HepG2 (cell line): ENCODE data around the gene ZC3H7B. TPM values are rescaled to one million over a fixed set of nuclear protein-coding genes. Genes with fewer than 3 reads are reported as not detected.
A peak's percentile ranks its signal among the peaks of the same experiment; 100 is the strongest.

Experiments used
- AKAP8 ChIP-seq: sonication (generic); formaldehyde crosslinking; IDR thresholded peaks from 2 replicates; pipeline ENCODE4 v1.5.1; 2020; ENCODE audit warnings: mild to moderate bottlenecking, missing genetic modification reagents
- CHD4 ChIP-seq: fragments of 200-600 bp; sonication (generic); IDR thresholded peaks from 2 replicates; pipeline ENCODE4 v1.7.0; 2017; ENCODE audit warnings: mild to moderate bottlenecking, low read length, borderline replicate concordance
- HMGXB3 ChIP-seq: sonication (generic); formaldehyde crosslinking; IDR thresholded peaks from 2 replicates; pipeline ENCODE4 v1.4.0; 2020; ENCODE audit warnings: missing genetic modification reagents, borderline replicate concordance
- POLR2A ChIP-seq, 2 experiments: IDR thresholded peaks; 2 replicates each; pipeline ENCODE4 v1.6.1; 2011; ENCODE audit warnings: low read depth in 2 of 2, low read length in 2 of 2, mild to moderate bottlenecking in 1 of 2, moderate library complexity in 1 of 2; ENCODE audit not compliant: insufficient read depth in 1 of 2
- SALL2 ChIP-seq: sonication (generic); formaldehyde crosslinking; IDR thresholded peaks from 2 replicates; pipeline ENCODE4 v1.8.1; 2023; ENCODE audit warnings: mild to moderate bottlenecking, missing genetic modification reagents, inconsistent platforms
- SIX4 ChIP-seq: sonication (generic); formaldehyde crosslinking; IDR thresholded peaks from 2 replicates; pipeline ENCODE4 v1.4.0; 2020; ENCODE audit warnings: missing genetic modification reagents
- SMC3 ChIP-seq: IDR thresholded peaks from 2 replicates; pipeline ENCODE4 v1.6.1; 2011; ENCODE audit warnings: low read length, improper control_type of control experiment
- TARDBP ChIP-seq: sonication (generic); formaldehyde crosslinking; IDR thresholded peaks from 2 replicates; pipeline ENCODE4 v1.8.0; 2022; ENCODE audit warnings: mild to moderate bottlenecking, missing genetic modification reagents
- TCF7L2 ChIP-seq: IDR thresholded peaks from 2 replicates; pipeline ENCODE4 v1.6.1; 2011; ENCODE audit warnings: mild to moderate bottlenecking, low read depth, low read length, moderate library complexity
- THAP11 ChIP-seq: IDR thresholded peaks from 2 replicates; pipeline ENCODE4 v1.6.1; 2016; ENCODE audit warnings: missing biosample characterization, missing genetic modification reagents
- ZMYM2 ChIP-seq: sonication (generic); formaldehyde crosslinking; IDR thresholded peaks from 2 replicates; pipeline ENCODE4 v1.8.0; 2022; ENCODE audit warnings: mild to moderate bottlenecking, missing genetic modification reagents
- ZNF136 ChIP-seq: sonication (generic); formaldehyde crosslinking; IDR thresholded peaks from 2 replicates; pipeline ENCODE4 v1.8.1; 2022; ENCODE audit warnings: low read depth, mild to moderate bottlenecking, moderate library complexity, missing genetic modification reagents
- ZNF770 ChIP-seq: sonication (generic); formaldehyde crosslinking; IDR thresholded peaks from 2 replicates; pipeline ENCODE4 v1.5.0; 2020; ENCODE audit warnings: mild to moderate bottlenecking, missing genetic modification reagents
- polyA plus RNA-seq, 8 experiments: library from polyadenylated mRNA; depleted of rRNA in 3 of 8; stranded (reverse) in 7 of 8; unstranded in 1 of 8; fragments of >200 nt; fragmentation: Illumina TruSeq in 4 of 8; extraction: Trizol in 4 of 8; gene quantifications; 2 replicates each; pipeline versions ENCODE4 v1.2.1 to v1.2.3, GENCODE V29; 2011 to 2016; ENCODE audit warnings: low read depth in 4 of 8, missing spikeins in 1 of 8, mixed read lengths in 1 of 8; ENCODE audit not compliant: insufficient read depth in 1 of 8
- total RNA-seq, 5 experiments: library from RNA; depleted of rRNA; stranded (reverse); fragments of >200 nt; fragmentation: Illumina TruSeq; extraction: Trizol; gene quantifications; 2 replicates each; pipeline ENCODE4 v1.2.3, GENCODE V29; 2016; ENCODE audit warnings: low read depth in 1 of 5
- TF ChIP-seq, protein P1 (sequence below): sonication (generic); formaldehyde crosslinking; IDR thresholded peaks from 2 replicates; pipeline ENCODE4 v1.5.1; 2020; ENCODE audit warnings: mild to moderate bottlenecking, missing genetic modification reagents, moderate library complexity
- TF ChIP-seq, protein P2 (sequence below): sonication (generic); formaldehyde crosslinking; conservative IDR thresholded peaks from 2 replicates; pipeline ENCODE4 v1.8.1; 2023; ENCODE audit warnings: missing genetic modification reagents
- TF ChIP-seq, protein P3 (sequence below): IDR thresholded peaks from 2 replicates; pipeline ENCODE4 v1.6.1; 2016; ENCODE audit warnings: low read depth, control low read depth

Gene ZC3H7B
- total and polyA plus RNA-seq, 2 of the 13 experiments (the other 11 are each of a cell fraction or from before 2014, with no cell fraction given), result 26.4 to 37.2 TPM

- TF ChIP-seq, protein P1, sequence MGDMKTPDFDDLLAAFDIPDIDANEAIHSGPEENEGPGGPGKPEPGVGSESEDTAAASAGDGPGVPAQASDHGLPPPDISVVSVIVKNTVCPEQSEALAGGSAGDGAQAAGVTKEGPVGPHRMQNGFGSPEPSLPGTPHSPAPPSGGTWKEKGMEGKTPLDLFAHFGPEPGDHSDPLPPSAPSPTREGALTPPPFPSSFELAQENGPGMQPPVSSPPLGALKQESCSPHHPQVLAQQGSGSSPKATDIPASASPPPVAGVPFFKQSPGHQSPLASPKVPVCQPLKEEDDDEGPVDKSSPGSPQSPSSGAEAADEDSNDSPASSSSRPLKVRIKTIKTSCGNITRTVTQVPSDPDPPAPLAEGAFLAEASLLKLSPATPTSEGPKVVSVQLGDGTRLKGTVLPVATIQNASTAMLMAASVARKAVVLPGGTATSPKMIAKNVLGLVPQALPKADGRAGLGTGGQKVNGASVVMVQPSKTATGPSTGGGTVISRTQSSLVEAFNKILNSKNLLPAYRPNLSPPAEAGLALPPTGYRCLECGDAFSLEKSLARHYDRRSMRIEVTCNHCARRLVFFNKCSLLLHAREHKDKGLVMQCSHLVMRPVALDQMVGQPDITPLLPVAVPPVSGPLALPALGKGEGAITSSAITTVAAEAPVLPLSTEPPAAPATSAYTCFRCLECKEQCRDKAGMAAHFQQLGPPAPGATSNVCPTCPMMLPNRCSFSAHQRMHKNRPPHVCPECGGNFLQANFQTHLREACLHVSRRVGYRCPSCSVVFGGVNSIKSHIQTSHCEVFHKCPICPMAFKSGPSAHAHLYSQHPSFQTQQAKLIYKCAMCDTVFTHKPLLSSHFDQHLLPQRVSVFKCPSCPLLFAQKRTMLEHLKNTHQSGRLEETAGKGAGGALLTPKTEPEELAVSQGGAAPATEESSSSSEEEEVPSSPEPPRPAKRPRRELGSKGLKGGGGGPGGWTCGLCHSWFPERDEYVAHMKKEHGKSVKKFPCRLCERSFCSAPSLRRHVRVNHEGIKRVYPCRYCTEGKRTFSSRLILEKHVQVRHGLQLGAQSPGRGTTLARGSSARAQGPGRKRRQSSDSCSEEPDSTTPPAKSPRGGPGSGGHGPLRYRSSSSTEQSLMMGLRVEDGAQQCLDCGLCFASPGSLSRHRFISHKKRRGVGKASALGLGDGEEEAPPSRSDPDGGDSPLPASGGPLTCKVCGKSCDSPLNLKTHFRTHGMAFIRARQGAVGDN, result peak; percentile 83
- TF ChIP-seq SMC3 (no peak), TARDBP (CRISPR knock-in tag) (0 out of 2 replicates have a peak, but pooled peaks have one; percentile 35), THAP11 (peak; percentile 60), ZMYM2 (peak; percentile 50; the same call in 1 of the 2 replicates), AKAP8 (CRISPR knock-in tag) (peak; percentile 28; the same call in 1 of the 2 replicates), SIX4 (CRISPR knock-in tag) (no peak), CHD4 (0 out of 2 replicates have a peak, but pooled peaks have one; percentile 26), ZNF770 (CRISPR knock-in tag) (peak; percentile 21; the same call in 1 of the 2 replicates), ZNF136 (CRISPR knock-in tag) (no peak), SALL2 (no peak), HMGXB3 (no peak; the same call in 1 of the 2 replicates), POLR2A (IDR thresholded peaks at IDR 0.05; ENCODE audit: insufficient read depth in 1 of 2, low read depth in 2 of 2, low read length in 2 of 2) (peak; percentile 36 to 58; a peak in 3 of 4 replicates), TCF7L2 (no peak)
- TF ChIP-seq, protein P2, sequence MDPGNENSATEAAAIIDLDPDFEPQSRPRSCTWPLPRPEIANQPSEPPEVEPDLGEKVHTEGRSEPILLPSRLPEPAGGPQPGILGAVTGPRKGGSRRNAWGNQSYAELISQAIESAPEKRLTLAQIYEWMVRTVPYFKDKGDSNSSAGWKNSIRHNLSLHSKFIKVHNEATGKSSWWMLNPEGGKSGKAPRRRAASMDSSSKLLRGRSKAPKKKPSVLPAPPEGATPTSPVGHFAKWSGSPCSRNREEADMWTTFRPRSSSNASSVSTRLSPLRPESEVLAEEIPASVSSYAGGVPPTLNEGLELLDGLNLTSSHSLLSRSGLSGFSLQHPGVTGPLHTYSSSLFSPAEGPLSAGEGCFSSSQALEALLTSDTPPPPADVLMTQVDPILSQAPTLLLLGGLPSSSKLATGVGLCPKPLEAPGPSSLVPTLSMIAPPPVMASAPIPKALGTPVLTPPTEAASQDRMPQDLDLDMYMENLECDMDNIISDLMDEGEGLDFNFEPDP (CRISPR knock-in tag), result no peak
- TF ChIP-seq, protein P3, sequence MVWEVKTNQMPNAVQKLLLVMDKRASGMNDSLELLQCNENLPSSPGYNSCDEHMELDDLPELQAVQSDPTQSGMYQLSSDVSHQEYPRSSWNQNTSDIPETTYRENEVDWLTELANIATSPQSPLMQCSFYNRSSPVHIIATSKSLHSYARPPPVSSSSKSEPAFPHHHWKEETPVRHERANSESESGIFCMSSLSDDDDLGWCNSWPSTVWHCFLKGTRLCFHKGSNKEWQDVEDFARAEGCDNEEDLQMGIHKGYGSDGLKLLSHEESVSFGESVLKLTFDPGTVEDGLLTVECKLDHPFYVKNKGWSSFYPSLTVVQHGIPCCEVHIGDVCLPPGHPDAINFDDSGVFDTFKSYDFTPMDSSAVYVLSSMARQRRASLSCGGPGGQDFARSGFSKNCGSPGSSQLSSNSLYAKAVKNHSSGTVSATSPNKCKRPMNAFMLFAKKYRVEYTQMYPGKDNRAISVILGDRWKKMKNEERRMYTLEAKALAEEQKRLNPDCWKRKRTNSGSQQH (CRISPR knock-in tag), result no peak
These were observed 96.0 kb downstream of the ZC3H7B start (continued) for GRCh38 chr22:41397143-41397811.
